GM20000 (cell line): Measurements from ENCODE around the gene F2RL3.

Experiments used
- DNase-seq: peaks from one replicate; pipeline ENCODE4 v3.0.0; 2012; ENCODE audit warnings: low spot score
- CTCF ChIP-seq: IDR thresholded peaks from 2 replicates; pipeline ENCODE4 v1.5.1; 2012; ENCODE audit warnings: mild to moderate bottlenecking, control low read depth; ENCODE audit errors: extremely low read depth, missing control alignments

The F2RL3 gene

GRCh38 chr19:16875584-16876555 is 12.9 kb upstream of the F2RL3 start:
- TF ChIP-seq CTCF, result no peak
- no peak for DNase-seq

- no peak for TF ChIP-seq CTCF
- peak; percentile 58 for DNase-seq
These were observed 11.9 kb upstream of the F2RL3 start for GRCh38 chr19:16876904-16877361.

- DNase-seq, result no peak
- no peak for TF ChIP-seq CTCF
These were observed 11.2 kb upstream of the F2RL3 start for GRCh38 chr19:16877581-16877980.

GRCh38 chr19:16878181-16878965 is 10.4 kb upstream of the F2RL3 start:
- DNase-seq, result no peak
- no peak for TF ChIP-seq CTCF

GRCh38 chr19:16880884-16881554 is 7.8 kb upstream of the F2RL3 start:
- DNase-seq, result no peak
- TF ChIP-seq CTCF, result no peak

GRCh38 chr19:16882146-16882545 is 6.7 kb upstream of the F2RL3 start:
- no peak for TF ChIP-seq CTCF

More at GRCh38 chr19:16882146-16882545, 6.7 kb upstream of the F2RL3 start:
- DNase-seq, result no peak
